ENCODE results near the gene LGALS7.

DNA sequence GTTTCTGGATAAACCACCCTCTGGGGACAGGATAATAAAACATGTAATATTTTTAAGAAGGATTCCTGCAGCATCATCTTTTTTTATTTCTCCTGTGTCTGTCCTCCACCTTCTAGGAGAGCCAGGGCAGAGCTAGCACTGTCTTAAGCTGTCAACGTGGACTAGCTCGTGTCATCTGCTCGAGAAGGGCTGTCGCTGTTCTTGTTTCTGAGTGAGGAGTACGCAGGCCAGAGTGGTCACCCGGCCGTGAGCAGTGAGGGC, 42.9 kb downstream of the LGALS7 start:
- TF ChIP-seq, protein P1, sequence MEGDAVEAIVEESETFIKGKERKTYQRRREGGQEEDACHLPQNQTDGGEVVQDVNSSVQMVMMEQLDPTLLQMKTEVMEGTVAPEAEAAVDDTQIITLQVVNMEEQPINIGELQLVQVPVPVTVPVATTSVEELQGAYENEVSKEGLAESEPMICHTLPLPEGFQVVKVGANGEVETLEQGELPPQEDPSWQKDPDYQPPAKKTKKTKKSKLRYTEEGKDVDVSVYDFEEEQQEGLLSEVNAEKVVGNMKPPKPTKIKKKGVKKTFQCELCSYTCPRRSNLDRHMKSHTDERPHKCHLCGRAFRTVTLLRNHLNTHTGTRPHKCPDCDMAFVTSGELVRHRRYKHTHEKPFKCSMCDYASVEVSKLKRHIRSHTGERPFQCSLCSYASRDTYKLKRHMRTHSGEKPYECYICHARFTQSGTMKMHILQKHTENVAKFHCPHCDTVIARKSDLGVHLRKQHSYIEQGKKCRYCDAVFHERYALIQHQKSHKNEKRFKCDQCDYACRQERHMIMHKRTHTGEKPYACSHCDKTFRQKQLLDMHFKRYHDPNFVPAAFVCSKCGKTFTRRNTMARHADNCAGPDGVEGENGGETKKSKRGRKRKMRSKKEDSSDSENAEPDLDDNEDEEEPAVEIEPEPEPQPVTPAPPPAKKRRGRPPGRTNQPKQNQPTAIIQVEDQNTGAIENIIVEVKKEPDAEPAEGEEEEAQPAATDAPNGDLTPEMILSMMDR (IDR thresholded peaks at IDR 0.05; ENCODE audit: insufficient read depth, low read length, poor library complexity, severe bottlenecking): no peak
- TF ChIP-seq EZH2phosphoT487 (conservative IDR thresholded peaks at IDR 0.05; ENCODE audit: low read length): no peak

Data from SU-DHL-6 (cell line).